MCF 10A (cell line): ENCODE measurements around the gene ARID5A. TPM values are rescaled to one million over a fixed set of nuclear protein-coding genes. Genes with fewer than 3 reads are reported as not detected.

Experiments used
- BruUV-seq: library from RNA; stranded (reverse); fragments of 400-500 nt; replicated peaks from 2 replicates; lab custom pipeline; 2021; lab: Mats Ljungman, UMichigan
- CTCF ChIA-PET: fragments of 300-600 bp; sonication (Branson Sonifier 250); formaldehyde crosslinking; extraction: SDS; loops from one replicate; lab custom pipeline; 2021; ENCODE audit warnings: antibody characterized with exemption, inconsistent platforms; lab: Yijun Ruan, JAX
- POLR2A ChIA-PET: fragments of 300-600, 350-650 bp; sonication (Branson Sonifier 250); formaldehyde crosslinking; extraction: SDS; loops from one replicate; lab custom pipeline; 2020; ENCODE audit warnings: antibody characterized with exemption, inconsistent platforms; lab: Yijun Ruan, JAX
- DNase-seq: peaks from one replicate; pipeline ENCODE4 v3.0.0-alpha.2; 2018; ENCODE audit not compliant: unreplicated experiment
- H3K27ac Mint-ChIP-seq: one replicate; pipeline ENCODE4 v1.8.0; 2022; ENCODE audit warnings: mild to moderate bottlenecking, low read depth, mixed read lengths; ENCODE audit not compliant: unreplicated experiment
- H3K27me3 Mint-ChIP-seq: one replicate; pipeline ENCODE4 v1.8.0; 2022; ENCODE audit warnings: mixed read lengths; ENCODE audit not compliant: insufficient read depth, unreplicated experiment
- H3K36me3 Mint-ChIP-seq: one replicate; pipeline ENCODE4 v1.8.0; 2022; ENCODE audit warnings: mild to moderate bottlenecking, moderate library complexity, mixed read lengths; ENCODE audit not compliant: insufficient read depth, unreplicated experiment
- H3K4me1 Mint-ChIP-seq: one replicate; pipeline ENCODE4 v1.8.0; 2022; ENCODE audit warnings: mixed read lengths; ENCODE audit not compliant: insufficient read depth, unreplicated experiment
- H3K4me3 Mint-ChIP-seq: one replicate; pipeline ENCODE4 v1.8.0; 2022; ENCODE audit warnings: mild to moderate bottlenecking, moderate library complexity, mixed read lengths; ENCODE audit not compliant: unreplicated experiment
- H3K9me3 Mint-ChIP-seq: one replicate; pipeline ENCODE4 v1.8.0; 2022; ENCODE audit warnings: mixed read lengths; ENCODE audit not compliant: unreplicated experiment
- intact Hi-C: fragments of 100-400 bp; cut with micrococcal nuclease; formaldehyde crosslinking; loops from 2 replicates; pipeline ENCODE4 v1.14.1; 2022
- total RNA-seq: library from RNA; stranded (reverse); gene quantifications from 2 replicates; pipeline ENCODE4 v1.2.3, GENCODE V29; 2022
- TF ChIP-seq, protein P1 (sequence below): fragments of 200-600 bp; IDR thresholded peaks from one replicate; pipeline ENCODE4 v1.8.0; 2022; ENCODE audit warnings: antibody characterized with exemption, mild to moderate bottlenecking; ENCODE audit not compliant: unreplicated experiment

The ARID5A gene
- total RNA-seq, 1 experiment from 2014 or later, result 3.4 TPM

DNA sequence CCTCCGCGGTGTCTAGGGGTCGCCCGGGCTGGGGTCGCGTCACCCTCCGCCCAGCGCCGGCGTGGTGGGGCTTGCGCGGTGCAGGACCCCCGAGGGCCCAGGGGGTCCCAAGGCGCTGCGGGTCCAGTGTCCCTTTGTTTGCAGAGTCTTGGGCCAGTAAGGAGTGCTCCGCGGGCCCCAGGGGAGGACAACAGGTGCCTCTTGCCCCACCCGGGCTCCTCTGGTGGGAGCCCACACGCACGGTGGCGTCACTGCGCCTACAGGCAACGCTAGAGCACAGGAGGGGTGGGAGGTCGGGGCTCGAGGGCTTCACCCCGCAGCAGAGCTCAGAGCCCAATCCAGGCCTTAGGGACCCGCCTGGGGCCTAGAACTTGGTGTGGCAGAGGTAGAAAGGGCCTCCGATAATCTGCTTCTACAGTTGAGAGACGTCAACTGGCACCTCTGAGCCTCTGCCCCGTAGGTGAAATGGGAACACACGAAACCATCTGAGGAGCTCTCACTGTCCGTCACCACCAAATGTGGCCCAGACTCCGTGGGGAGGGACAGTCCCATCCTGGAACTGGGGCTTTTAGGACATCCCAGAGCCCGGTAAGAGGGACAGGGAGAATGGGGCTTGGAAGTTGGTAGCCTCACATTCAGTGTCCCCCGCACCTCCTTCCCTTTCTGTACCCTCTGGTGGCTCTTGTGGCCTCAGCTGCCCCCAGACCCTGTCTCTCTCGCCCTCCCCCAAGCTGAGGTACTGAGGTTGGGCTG is 1.4 kb downstream of the ARID5A start:
- Mint-ChIP-seq H3K36me3 (peaks cover 6% of the 10 kb centered on the region), H3K27me3 (no peaks in the 10 kb centered on the region), H3K9me3 (no peaks in the 10 kb centered on the region), H3K4me1 (peaks cover 24% of the 10 kb centered on the region), H3K27ac (no peak overlapping the region), H3K4me3 (peak overlapping the region; percentile 76)
- DNase-seq, result no peak
- no TSS peak for BruUV-seq
- ChIA-PET POLR2A (interaction anchor here (0.9 to 1.0 kb wide), 3 partner anchors 16 to 99 kb away, joined by 3 to 4 read pairs (median 4); no protein-coding TSS in a partner anchor), CTCF (interaction anchor here (0.6 to 2.4 kb wide), 5 partner anchors 17 to 314 kb away, joined by 3 to 16 read pairs (median 4); no protein-coding TSS in a partner anchor)
- TF ChIP-seq, protein P1, sequence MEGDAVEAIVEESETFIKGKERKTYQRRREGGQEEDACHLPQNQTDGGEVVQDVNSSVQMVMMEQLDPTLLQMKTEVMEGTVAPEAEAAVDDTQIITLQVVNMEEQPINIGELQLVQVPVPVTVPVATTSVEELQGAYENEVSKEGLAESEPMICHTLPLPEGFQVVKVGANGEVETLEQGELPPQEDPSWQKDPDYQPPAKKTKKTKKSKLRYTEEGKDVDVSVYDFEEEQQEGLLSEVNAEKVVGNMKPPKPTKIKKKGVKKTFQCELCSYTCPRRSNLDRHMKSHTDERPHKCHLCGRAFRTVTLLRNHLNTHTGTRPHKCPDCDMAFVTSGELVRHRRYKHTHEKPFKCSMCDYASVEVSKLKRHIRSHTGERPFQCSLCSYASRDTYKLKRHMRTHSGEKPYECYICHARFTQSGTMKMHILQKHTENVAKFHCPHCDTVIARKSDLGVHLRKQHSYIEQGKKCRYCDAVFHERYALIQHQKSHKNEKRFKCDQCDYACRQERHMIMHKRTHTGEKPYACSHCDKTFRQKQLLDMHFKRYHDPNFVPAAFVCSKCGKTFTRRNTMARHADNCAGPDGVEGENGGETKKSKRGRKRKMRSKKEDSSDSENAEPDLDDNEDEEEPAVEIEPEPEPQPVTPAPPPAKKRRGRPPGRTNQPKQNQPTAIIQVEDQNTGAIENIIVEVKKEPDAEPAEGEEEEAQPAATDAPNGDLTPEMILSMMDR, result no peak
- intact Hi-C loops, result loop anchor here (1.0 kb wide), 1 partner anchor 16 kb away; no protein-coding TSS in a partner anchor

DNA sequence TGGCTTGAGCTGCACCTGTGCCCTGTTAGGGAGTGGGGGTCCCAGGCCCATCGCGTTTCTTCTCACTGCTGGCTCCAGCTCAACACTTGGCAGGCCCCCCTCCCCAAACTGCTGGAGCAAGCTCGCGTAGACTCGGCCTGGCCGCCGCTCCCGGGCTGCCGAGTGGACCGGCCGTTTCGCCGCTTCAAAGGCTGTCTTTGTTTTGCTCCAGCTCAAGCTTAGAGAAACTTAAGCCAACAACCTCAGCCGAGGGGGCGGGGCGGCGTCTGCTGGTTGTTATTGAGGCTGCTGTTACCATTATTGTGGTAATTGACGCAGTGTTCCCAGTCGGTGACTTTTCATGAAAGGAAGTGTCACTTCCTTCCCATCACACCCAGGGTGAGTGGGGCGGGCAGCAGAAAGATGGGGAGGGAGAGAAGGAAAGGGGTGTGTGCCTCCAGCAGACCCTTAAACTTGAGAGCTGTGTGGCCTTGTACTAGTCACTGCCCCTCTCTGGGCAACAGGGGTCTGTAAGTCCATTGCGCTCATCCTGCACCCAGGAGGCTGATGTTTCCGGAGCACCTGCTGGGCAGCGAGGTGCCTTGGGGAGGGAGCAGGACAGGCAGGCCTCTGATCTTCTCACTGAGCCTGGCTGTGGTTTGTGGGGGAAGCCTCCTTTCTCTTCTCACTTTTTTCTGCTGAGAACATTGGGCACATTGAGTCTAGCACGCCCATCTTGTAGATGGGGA is 2.1 kb downstream of the ARID5A start:
- intact Hi-C loops, result no loop called here
- Mint-ChIP-seq H3K27ac (no peak overlapping the region), H3K36me3 (peaks cover 6% of the 10 kb centered on the region), H3K4me1 (peaks cover 20% of the 10 kb centered on the region), H3K4me3 (no peak overlapping the region), H3K27me3 (no peaks in the 10 kb centered on the region), H3K9me3 (no peaks in the 10 kb centered on the region)
- no peak for DNase-seq
- POLR2A ChIA-PET, result interaction anchor here (0.9 to 1.0 kb wide), 2 partner anchors 15 to 98 kb away, joined by 4 read pairs; no protein-coding TSS in a partner anchor
- no TSS peak for BruUV-seq
- TF ChIP-seq, protein P1, result no peak
- CTCF ChIA-PET, result interaction anchor here (1.0 to 2.4 kb wide), 4 partner anchors 16 to 262 kb away, joined by 3 to 16 read pairs (median 6); no protein-coding TSS in a partner anchor

DNA sequence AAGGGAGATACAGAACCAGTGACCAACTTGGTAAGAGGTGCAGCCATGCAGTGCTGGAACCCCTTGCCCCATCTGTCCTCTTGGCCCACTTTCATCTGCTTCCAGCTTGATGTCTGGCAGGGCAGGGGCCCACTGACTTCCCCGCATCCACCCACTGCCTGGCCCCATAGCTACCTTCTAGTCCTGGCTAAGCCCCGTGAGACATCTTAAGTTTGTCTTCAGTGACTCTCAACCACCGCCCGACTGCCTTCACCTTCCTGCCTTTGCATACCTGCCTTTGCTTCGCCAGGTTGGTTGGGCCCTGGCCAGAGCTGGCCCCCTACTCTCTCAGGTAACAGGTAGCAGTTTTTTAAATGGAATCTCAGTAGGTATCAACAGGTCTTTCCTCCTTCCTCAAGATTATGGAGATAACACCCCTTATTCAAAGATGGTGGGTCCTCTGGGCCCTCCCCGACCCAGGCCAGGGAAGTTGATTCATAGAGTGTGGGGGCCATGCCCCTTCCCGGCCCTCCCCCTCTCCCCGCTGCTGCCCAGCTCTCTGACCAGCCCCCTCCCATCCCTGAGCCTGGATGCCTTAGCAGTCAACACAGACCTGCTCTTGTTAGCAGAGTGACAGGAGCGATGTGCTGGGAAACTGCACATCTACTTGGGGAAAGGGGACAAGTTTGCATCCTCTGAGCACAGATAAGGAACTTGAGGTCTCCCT is 2.8 kb downstream of the ARID5A start:
- ChIA-PET CTCF (interaction anchor here (0.7 to 1.9 kb wide), 6 partner anchors 10 to 261 kb away, joined by 3 to 8 read pairs (median 6); no protein-coding TSS in a partner anchor), POLR2A (interaction anchor here (0.9 to 1.2 kb wide), 5 partner anchors 8 to 126 kb away, joined by 3 to 5 read pairs (median 3); no protein-coding TSS in a partner anchor)
- TF ChIP-seq, protein P1, result no peak
- Mint-ChIP-seq H3K9me3 (no peaks in the 10 kb centered on the region), H3K4me1 (peaks cover 13% of the 10 kb centered on the region), H3K36me3 (peaks cover 6% of the 10 kb centered on the region), H3K27me3 (no peaks in the 10 kb centered on the region), H3K4me3 (no peak overlapping the region), H3K27ac (no peak overlapping the region)
- intact Hi-C loops, result no loop called here
- no peak for DNase-seq
- BruUV-seq, result no TSS peak
